Psoas muscle (tissue), 8 donors: Measurements from ENCODE around the gene MANBA. TPM values are rescaled to one million over a fixed set of nuclear protein-coding genes. Genes with fewer than 3 reads are reported as not detected.

Experiments used
- ATAC-seq, 4 donors: fragments of 200-7000 bp; cut with Tn5 transposase; one replicate each; pipeline ENCODE4 v1.9.1; 2020; ENCODE audit warnings: moderate library complexity in 3 of 4, mild to moderate bottlenecking in 2 of 4
- DNase-seq, 2 donors: peaks; one replicate each; pipeline ENCODE4 v3.0.0-alpha.2; 2020
- H3K27ac ChIP-seq: fragments of 200-600 bp; one replicate; pipeline ENCODE4 v1.8.0; 2022
- H3K27me3 ChIP-seq, 3 donors: fragments of 200-600 bp in 1 of 3; one replicate each; pipeline versions ENCODE4 v1.6.1 to v1.8.0; 2013 to 2022; ENCODE audit warnings: low read length in 2 of 3, mild to moderate bottlenecking in 2 of 3, moderate library complexity in 1 of 3; ENCODE audit not compliant: insufficient read depth in 3 of 3
- H3K36me3 ChIP-seq, 2 donors: fragments of 200-600 bp in 1 of 2; one replicate each; pipeline versions ENCODE4 v1.6.1 to v1.8.0; 2013 to 2022; ENCODE audit warnings: low read depth in 1 of 2, mild to moderate bottlenecking in 1 of 2, moderate library complexity in 1 of 2; ENCODE audit not compliant: insufficient read depth in 1 of 2
- H3K4me1 ChIP-seq: fragments of 200-600 bp; one replicate; pipeline ENCODE4 v1.8.0; 2022
- H3K4me3 ChIP-seq: fragments of 200-600 bp; one replicate; pipeline ENCODE4 v1.8.0; 2022; ENCODE audit warnings: mild to moderate bottlenecking
- H3K9me3 ChIP-seq: fragments of 200-600 bp; one replicate; pipeline ENCODE4 v1.8.0; 2022
- CTCF ChIP-seq: fragments of 200-600 bp; IDR thresholded peaks from one replicate; pipeline ENCODE4 v1.8.0; 2022; ENCODE audit warnings: antibody characterized with exemption
- WGBS, 3 donors: extraction: QIAGEN DNeasy Blood & Tissue Kit; methylation state at CpG; one replicate each; pipeline versions ENCODE4 v1.1.6 to v1.1.7; 2013; 5-methylcytosine and 5-hydroxymethylcytosine counted together
- intact Hi-C, 2 donors: fragments of 100-400 bp; cut with DNase I; formaldehyde crosslinking; loops; one replicate each; pipeline versions ENCODE4 v1.11.0 to v1.14.2; 2022
- polyA plus RNA-seq, 3 donors: library from polyadenylated mRNA; stranded (reverse); fragments of 200-250 nt; gene quantifications; one replicate each; pipeline ENCODE4 v1.2.3, GENCODE V29; 2013
- total RNA-seq, 4 donors: library from RNA; stranded (reverse); fragmentation: NEBNext Ultra II Directional in 2 of 4; extraction: Animal tissue kit (Norgen Biotek cat#: 25700) in 2 of 4; gene quantifications; one replicate each; pipeline versions ENCODE4 v1.2.1 to v1.2.4, GENCODE V29; 2021 to 2023
- donor health status: healthy with polysubstance abuse.
- donor health status: DM: no; HTN: no; CAD: no; lungs with moderate emphysema.
- donor health status: Bipolar disorder and iron deficiency.
- donor health status: healthy.
- donor health status: DM: yes; HTN: yes; CAD: no.
- donor health status: DM: no; HTN: no; CAD: no.
- donor health status: DM: no; HTN: no; CAD: no.
- donor health status: DM: yes; HTN: yes; CAD: no.

MANBA gene
- total and polyA plus RNA-seq, 7 donors: 3.1 to 11.9 (median 4.8) TPM

DNA sequence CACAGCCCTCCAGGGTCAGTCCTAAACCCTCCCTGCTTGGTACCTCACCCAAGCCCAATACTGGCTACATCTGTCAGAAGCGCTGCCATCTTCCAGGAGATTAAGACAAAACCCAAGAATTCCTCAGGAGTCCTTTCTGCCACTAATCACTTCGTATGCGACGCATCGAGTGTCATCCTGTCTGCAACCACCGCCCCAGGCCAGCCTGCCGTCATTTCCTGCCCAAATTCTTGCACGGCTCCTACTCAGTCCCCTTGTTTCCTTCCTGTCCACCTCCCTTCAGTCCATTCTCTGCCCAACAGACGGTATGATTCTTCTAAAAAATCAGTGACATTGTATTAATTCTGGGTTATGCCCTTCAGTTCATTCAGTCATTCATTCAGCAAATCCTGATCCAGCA, 146.0 kb downstream of the MANBA start:
- H3K27me3 ChIP-seq: no peaks in the 10 kb centered on the region
- H3K36me3 ChIP-seq: peaks cover 10 to 77% of the 10 kb centered on the region in 2 donors
- H3K9me3 ChIP-seq: no peaks in the 10 kb centered on the region
- DNase-seq: no peak
- WGBS, 3 donors: 75 to 80% (median 76%) methylated on average over 9 of the region's 9 CpGs
- TF ChIP-seq CTCF: no peak
- no peak overlapping the region for H3K27ac ChIP-seq
- intact Hi-C loops: loop anchor here in 1 of 2 donors (10.0 kb wide), 1 partner anchor 170 kb away; no protein-coding TSS in a partner anchor
- H3K4me1 ChIP-seq: no peaks in the 10 kb centered on the region
- peak in 2 of 4 donors; percentile 20 to 32 for ATAC-seq
- H3K4me3 ChIP-seq: no peak overlapping the region

DNA sequence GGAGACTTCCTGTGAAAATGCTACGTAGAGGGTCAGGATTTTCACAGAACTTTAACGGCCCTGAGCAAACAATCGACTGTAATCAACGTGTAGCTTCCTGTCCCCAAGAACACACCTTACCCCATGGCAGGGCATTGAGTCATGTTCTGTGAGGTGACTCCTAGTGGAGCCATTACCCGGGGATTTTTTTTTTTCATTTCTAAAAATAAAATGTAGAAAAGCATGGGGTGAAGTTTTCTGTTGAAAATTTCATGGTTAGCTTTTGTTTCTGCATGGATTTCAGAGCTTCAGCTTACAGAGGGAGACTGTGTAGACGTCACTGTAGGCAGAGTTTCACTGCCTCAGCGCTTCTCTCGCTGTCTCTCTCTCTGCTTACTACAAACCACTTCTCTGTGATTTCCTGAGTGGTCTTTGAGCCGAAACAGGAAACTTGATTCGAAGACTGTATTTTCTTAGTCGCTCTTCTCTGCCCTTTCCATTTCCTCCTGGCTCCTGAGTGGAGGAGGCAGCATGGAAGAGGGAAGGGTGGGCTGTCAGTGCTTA, 147.9 kb downstream of the MANBA start:
- Histone ChIP-seq H3K36me3 (peaks cover 15 to 96% of the 10 kb centered on the region in 2 donors), H3K9me3 (no peaks in the 10 kb centered on the region), H3K27ac (no peak overlapping the region), H3K27me3 (no peaks in the 10 kb centered on the region), H3K4me1 (no peaks in the 10 kb centered on the region), H3K4me3 (no peak overlapping the region)
- DNase-seq (no peak), ATAC-seq (no peak)
- intact Hi-C loops: loop anchor here in 1 of 2 donors (10.0 kb wide), 1 partner anchor 168 kb away; no protein-coding TSS in a partner anchor
- WGBS, 3 donors: 64 to 74% (median 68%) methylated on average over 11 of the region's 11 CpGs
- TF ChIP-seq CTCF: no peak

DNA sequence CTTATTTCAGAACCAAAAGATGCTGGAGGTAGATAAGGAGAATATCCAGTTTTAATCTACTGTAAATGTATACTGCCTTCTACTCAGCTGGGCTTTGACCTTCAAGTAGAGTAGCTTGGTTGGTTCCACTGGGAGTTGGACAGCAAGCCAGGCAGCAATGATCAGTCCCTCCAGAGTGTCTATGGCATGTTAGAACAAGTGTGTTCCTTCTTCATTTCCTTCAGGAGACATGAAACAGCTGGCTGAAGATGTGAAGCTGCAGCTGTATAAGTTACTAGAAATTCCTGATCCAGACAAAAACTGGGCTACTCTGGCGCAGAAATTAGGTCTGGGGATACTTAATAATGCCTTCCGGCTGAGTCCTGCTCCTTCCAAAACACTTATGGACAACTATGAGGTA, 148.6 kb downstream of the MANBA start:
- H3K4me1 ChIP-seq: no peaks in the 10 kb centered on the region
- no peaks in the 10 kb centered on the region for H3K9me3 ChIP-seq
- no peak for TF ChIP-seq CTCF
- no peaks in the 10 kb centered on the region for H3K27me3 ChIP-seq
- DNase-seq: no peak
- no peak overlapping the region for H3K27ac ChIP-seq
- H3K4me3 ChIP-seq: no peak overlapping the region
- WGBS, 3 donors: 82 to 89% (median 87%) methylated on average over 2 of the region's 2 CpGs
- ATAC-seq: no peak
- peaks cover 18 to 100% of the 10 kb centered on the region in 2 donors for H3K36me3 ChIP-seq
- intact Hi-C loops: loop anchor here in 1 of 2 donors (10.0 kb wide), 1 partner anchor 167 kb away; no protein-coding TSS in a partner anchor

DNA sequence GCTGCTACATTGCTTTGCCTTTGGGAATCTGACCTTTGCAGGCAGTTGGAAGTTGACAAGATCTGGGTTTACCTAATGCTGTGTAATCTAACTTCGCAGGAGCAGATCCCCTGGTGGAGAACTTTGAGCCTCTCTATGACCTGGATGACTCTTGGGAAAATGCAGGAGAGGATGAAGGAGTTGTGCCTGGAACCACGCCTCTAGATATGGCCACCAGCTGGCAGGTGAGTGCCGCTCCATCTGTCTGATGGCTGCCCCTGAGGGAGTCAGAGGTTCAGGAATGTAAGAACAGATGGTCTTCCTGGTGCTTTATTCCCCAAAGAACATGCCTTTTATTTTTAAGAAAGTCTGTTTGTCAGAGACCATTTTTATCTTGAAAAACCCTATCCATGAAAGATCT, 150.3 kb downstream of the MANBA start:
- no peak for DNase-seq
- no peak overlapping the region for H3K4me3 ChIP-seq
- no peaks in the 10 kb centered on the region for H3K4me1 ChIP-seq
- no peaks in the 10 kb centered on the region for H3K27me3 ChIP-seq
- peaks cover 22 to 100% of the 10 kb centered on the region in 2 donors for H3K36me3 ChIP-seq
- TF ChIP-seq CTCF: no peak
- 87 to 92% (median 90%) methylated on average over 3 of the region's 3 CpGs for WGBS, 3 donors
- intact Hi-C loops: loop anchor here in 1 of 2 donors (10.0 kb wide), 1 partner anchor 166 kb away; no protein-coding TSS in a partner anchor
- H3K27ac ChIP-seq: no peak overlapping the region
- ATAC-seq: no peak
- H3K9me3 ChIP-seq: no peaks in the 10 kb centered on the region

DNA sequence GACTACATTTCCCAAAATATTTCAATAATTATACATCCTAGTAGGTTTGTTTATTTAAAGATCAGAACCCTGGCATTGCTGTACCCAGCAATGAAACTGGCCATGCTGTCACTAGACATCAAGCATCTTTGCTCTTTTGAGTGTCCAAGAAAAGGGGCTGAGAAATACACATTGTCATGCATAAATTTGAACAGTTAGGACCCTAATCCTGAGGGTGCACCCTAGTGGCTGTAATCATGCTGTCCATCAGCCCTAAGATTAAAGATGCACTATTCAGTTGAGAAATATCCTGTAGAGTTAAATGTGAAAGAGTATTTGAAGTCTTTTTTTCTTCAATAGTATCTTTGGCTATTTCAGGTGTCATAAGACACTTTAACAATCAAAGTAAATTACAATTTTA, 150.8 kb downstream of the MANBA start:
- ATAC-seq: no peak
- no peaks in the 10 kb centered on the region for H3K9me3 ChIP-seq
- H3K36me3 ChIP-seq: peaks cover 22 to 100% of the 10 kb centered on the region in 2 donors
- intact Hi-C loops: loop anchor here in 1 of 2 donors (10.0 kb wide), 1 partner anchor 165 kb away; no protein-coding TSS in a partner anchor
- no peaks in the 10 kb centered on the region for H3K27me3 ChIP-seq
- H3K4me3 ChIP-seq: no peak overlapping the region
- no peak overlapping the region for H3K27ac ChIP-seq
- peak; percentile 7 for TF ChIP-seq CTCF
- H3K4me1 ChIP-seq: no peaks in the 10 kb centered on the region
- no peak for DNase-seq
